ENCODE results near the gene NSG2.

Gene NSG2

DNA sequence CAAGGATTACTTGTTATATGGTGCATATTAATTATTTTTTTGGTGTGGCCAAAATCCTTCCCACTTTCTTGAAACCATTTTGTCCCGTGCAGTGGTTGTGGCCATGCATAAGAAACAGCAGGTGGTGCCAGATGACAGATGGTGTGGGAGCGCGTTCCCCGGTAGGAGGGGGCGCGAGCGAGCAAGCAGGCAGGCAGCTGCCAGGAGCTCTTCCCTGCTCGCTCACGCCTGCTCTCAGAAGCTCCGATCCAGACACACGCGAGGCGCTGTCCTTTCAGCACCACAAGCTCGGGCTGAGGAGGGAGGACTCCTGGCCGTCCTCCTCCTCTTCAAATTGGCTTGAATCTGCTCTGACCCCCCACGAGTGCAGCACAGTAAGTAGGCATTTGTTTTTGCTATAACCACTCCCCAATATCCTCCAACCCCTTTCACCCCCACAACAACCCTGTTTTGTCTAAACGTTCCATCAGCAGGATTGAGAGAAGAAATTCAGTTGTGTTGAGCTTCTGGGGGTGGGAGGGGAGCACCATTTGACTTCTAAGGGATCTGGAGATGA is at the start of gene NSG2:
NSG2 (plus strand) TSS at position 237 of the 556 bp plus-strand sequence. CDS start 1,050 bp downstream, outside the sequence.
- DNase-seq (ENCODE audit: low spot score): peak; percentile 96

GRCh38 chr5:173997331-173997730 is 48.2 kb upstream of the NSG2 start:
- DNase-seq (ENCODE audit: low spot score): no peak

GRCh38 chr5:173998531-173998930 is 47.0 kb upstream of the NSG2 start:
- DNase-seq (ENCODE audit: low spot score): no peak

- no peak for DNase-seq (ENCODE audit: low spot score)
Observed at GRCh38 chr5:174000076-174000475, 45.4 kb upstream of the NSG2 start.

- DNase-seq (ENCODE audit: low spot score): no peak
Observed at GRCh38 chr5:174003795-174004194, 41.7 kb upstream of the NSG2 start.

DNA sequence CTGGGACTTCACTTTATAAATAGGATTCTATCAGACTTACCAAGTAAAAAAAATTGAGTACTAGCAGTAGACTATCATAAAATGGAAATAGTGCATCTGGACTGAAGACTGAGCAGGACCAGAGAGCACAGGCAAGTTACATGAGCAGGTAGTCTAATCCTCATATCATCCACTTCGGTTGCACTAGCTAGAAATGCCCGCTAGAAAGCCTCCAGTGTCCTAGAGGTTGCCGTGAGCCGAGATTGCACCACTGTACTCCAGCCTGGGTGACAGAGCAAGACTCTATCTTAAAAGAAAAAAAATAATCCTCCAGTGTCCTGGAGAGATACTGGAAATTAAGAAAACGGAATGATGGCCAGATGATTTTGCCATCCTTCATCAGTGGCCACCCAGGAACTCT is 36.6 kb upstream of the NSG2 start:
- no peak for DNase-seq (ENCODE audit: low spot score)

GRCh38 chr5:174010365-174010764 is 35.1 kb upstream of the NSG2 start:
- no peak for DNase-seq (ENCODE audit: low spot score)

GRCh38 chr5:174011441-174011840 is 34.1 kb upstream of the NSG2 start:
- DNase-seq (ENCODE audit: low spot score): no peak

GRCh38 chr5:174020069-174020927 is 25.2 kb upstream of the NSG2 start:
- DNase-seq (ENCODE audit: low spot score): peak; percentile 55

- DNase-seq (ENCODE audit: low spot score): no peak
Observed at GRCh38 chr5:174020928-174021304, 24.6 kb upstream of the NSG2 start.

GRCh38 chr5:174022384-174023095 is 23.0 kb upstream of the NSG2 start:
- DNase-seq (ENCODE audit: low spot score): peak; percentile 27

DNA sequence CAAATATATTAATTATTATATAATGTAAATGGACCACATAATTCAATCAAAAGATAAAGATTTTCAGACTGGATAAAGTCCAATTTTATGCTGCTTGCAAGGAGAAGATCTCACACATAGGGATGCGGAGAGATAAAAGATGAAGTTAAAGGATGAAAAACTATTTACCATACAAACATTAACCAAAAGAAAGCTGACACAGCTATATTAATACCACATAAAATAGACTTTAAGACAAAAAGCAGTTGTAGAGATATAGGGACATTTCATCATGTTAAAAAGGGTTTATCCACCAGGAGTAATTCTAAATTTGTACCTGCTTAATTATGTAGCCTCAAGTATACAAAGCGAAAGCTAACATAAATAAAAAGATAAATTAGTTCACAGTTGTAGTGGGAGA is 15.2 kb upstream of the NSG2 start:
- DNase-seq (ENCODE audit: low spot score): no peak

GRCh38 chr5:174044466-174045254 is 846 bp upstream of the NSG2 start:
- DNase-seq (ENCODE audit: low spot score): no peak

DNA sequence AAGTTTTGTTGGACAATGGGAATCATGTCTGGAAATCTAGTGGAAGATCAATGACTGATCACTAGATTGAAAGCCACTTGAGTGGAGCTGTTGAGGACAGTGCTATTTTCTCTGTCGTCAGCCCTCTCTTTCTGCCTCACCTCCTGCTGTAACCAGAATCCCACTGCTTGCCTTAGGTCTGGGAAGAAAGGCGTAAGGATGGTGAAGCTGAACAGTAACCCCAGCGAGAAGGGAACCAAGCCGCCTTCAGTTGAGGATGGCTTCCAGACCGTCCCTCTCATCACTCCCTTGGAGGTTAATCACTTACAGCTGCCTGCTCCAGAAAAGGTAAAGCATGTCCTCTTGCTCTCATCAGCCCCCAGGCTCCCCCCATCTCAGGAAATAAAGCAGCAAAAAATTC is 1.1 kb downstream of the NSG2 start:
- no peak for DNase-seq (ENCODE audit: low spot score)

- DNase-seq (ENCODE audit: low spot score): no peak
Observed at GRCh38 chr5:174047472-174048099, 2.1 kb downstream of the NSG2 start.

DNA sequence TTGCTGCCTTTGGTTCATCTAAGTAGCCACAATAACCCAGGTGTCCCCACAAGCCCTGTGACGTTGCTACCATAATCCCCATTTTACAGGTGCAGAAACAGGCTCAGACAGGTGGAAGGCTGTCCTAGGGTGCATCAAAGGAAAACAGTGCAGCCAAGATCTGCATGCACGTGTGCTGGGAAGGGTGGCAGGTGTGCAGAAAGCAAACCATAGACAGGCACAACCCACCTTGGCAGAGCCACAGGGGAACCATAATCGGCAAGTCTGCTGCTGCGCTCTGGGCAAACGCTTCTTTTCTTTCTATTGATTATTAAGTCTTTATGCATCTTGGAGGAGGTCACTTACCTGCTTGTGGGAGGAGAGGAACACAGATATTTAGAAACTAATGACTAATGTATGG is 7.1 kb downstream of the NSG2 start:
- DNase-seq (ENCODE audit: low spot score): no peak

- no peak for DNase-seq (ENCODE audit: low spot score)
Observed at GRCh38 chr5:174053905-174054304, 8.4 kb downstream of the NSG2 start.

- DNase-seq (ENCODE audit: low spot score): no peak
Observed at GRCh38 chr5:174056064-174056847, 10.8 kb downstream of the NSG2 start.

DNA sequence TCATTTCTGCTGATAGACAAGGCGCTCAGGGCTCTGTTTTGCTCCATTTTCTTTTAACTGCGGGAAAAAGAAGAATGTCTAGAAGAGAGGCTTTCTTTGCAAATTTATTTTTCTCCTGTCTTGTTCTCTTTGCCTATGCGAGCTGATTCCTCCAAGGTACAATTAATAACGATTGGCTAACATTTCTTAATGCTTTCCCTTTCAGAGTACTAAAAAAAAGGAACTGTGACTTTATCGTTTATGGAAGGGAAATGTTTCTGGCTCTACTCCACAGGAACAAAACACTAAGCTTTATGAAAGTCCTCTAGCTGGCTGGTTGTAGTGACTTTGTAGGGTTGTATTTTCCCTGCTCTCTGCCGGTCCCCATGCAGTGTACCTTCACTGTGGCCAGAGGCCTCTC is 11.7 kb downstream of the NSG2 start:
- DNase-seq (ENCODE audit: low spot score): no peak

GRCh38 chr5:174058433-174059122 is 13.1 kb downstream of the NSG2 start:
- DNase-seq (ENCODE audit: low spot score): no peak

Measured in iPS-NIHi11 (cell line).